HepG2 (cell line): ENCODE results near the gene TMEM247. TPM values are rescaled to one million over a fixed set of nuclear protein-coding genes. Genes with fewer than 3 reads are reported as not detected.

Experiments used
- ATAC-seq: fragments of 200-7000 bp; cut with Tn5 transposase; 3 replicates; pipeline ENCODE4 v1.9.1; 2020; ENCODE audit warnings: mild to moderate bottlenecking, moderate library complexity
- BruUV-seq: library from RNA; stranded (reverse); fragments of 400-500 nt; replicated peaks from 2 replicates; lab custom pipeline; 2021; lab: Mats Ljungman, UMichigan
- CTCF ChIA-PET: fragments of 300-600 bp; formaldehyde crosslinking; extraction: SDS; loops from one replicate; lab custom pipeline; 2021; ENCODE audit warnings: low total read pairs, inconsistent platforms, low intra/inter-chr PET ratio; lab: Yijun Ruan, JAX
- POLR2A ChIA-PET: fragments of 350-600 bp; sonication (Branson Sonifier 250); formaldehyde crosslinking; loops from one replicate; lab custom pipeline; 2020; ENCODE audit warnings: antibody characterized with exemption, inconsistent platforms; lab: Yijun Ruan, JAX
- DNase-seq: peaks from one replicate; pipeline ENCODE4 v3.0.0-alpha.2; 2015; ENCODE audit warnings: low spot score
- FAIRE-seq: peaks from 3 replicates; lab custom pipeline; 2011; peaks lifted over from hg19 to GRCh38; lab: Jason Lieb, UNC
- H2AFZ ChIP-seq: one replicate; pipeline ENCODE4 v1.6.1; 2011; ENCODE audit warnings: low read length, inconsistent platforms
- H3K27ac ChIP-seq: fragments of 300-600 bp; 3 replicates; pipeline ENCODE4 v1.8.0; 2011; ENCODE audit warnings: mixed run types, mild to moderate bottlenecking, mixed read lengths, low read length, inconsistent platforms; ENCODE audit not compliant: insufficient read depth; ENCODE audit errors: extremely low read length
- H3K27me3 ChIP-seq, 2 experiments: fragments of 200-600 bp in 1 of 2; 2 replicates in 1 of 2; 3 replicates in 1 of 2; pipeline versions ENCODE4 v1.6.0 to v1.8.0; 2011; ENCODE audit warnings: low read length in 2 of 2, mild to moderate bottlenecking in 2 of 2, moderate library complexity in 2 of 2, inconsistent platforms in 1 of 2; ENCODE audit not compliant: insufficient read depth in 2 of 2, control insufficient read depth in 1 of 2
- H3K36me3 ChIP-seq, 2 experiments: fragments of 200-600 bp in 1 of 2; replicated peaks in 1 of 2; 2 replicates in 1 of 2; 3 replicates in 1 of 2; pipeline versions ENCODE4 v1.5.1 to v1.8.0; 2011; ENCODE audit warnings: low read length in 2 of 2, inconsistent platforms in 1 of 2; ENCODE audit not compliant: insufficient read depth in 2 of 2, control insufficient read depth in 1 of 2
- H3K4me1 ChIP-seq: 2 replicates; pipeline ENCODE4 v1.5.1; 2012; ENCODE audit warnings: low read length, inconsistent platforms; ENCODE audit not compliant: insufficient read depth
- H3K4me2 ChIP-seq: 2 replicates; pipeline ENCODE4 v1.6.0; 2011; ENCODE audit warnings: low read depth, low read length, inconsistent platforms
- H3K4me3 ChIP-seq, 3 experiments: fragments of 200-600 bp in 1 of 3; sonication (generic), shearing (Covaris generic) in 1 of 3; replicated peaks in 1 of 3; 2 replicates each; pipeline ENCODE4 v1.5.1; 2011 to 2016; ENCODE audit warnings: low read length in 3 of 3, inconsistent platforms in 2 of 3, low read depth in 2 of 3, mild to moderate bottlenecking in 2 of 3, control low read depth in 1 of 3, mixed read lengths in 1 of 3; ENCODE audit not compliant: insufficient read depth in 1 of 3
- H3K79me2 ChIP-seq: one replicate; pipeline ENCODE4 v1.6.1; 2011; ENCODE audit warnings: low read length, inconsistent platforms; ENCODE audit not compliant: insufficient read depth
- H3K9ac ChIP-seq: 2 replicates; pipeline ENCODE4 v1.6.0; 2011; ENCODE audit warnings: mild to moderate bottlenecking, low read depth, low read length, inconsistent platforms; ENCODE audit not compliant: insufficient read depth
- H3K9me3 ChIP-seq: 2 replicates; pipeline ENCODE4 v1.5.1; 2012; ENCODE audit warnings: mild to moderate bottlenecking, low read length
- H4K20me1 ChIP-seq: 2 replicates; pipeline ENCODE4 v1.6.0; 2011; ENCODE audit warnings: inconsistent platforms, mild to moderate bottlenecking, low read length, moderate library complexity; ENCODE audit not compliant: insufficient read depth
- BRD4 ChIP-seq: sonication (generic); formaldehyde crosslinking; IDR thresholded peaks from 2 replicates; pipeline ENCODE4 v1.4.0; 2020; ENCODE audit warnings: missing genetic modification reagents
- CREB1 ChIP-seq, 2 experiments: fragments of 450-650 bp in 1 of 2; IDR thresholded peaks; 2 replicates each; pipeline ENCODE4 v1.6.1; 2016 to 2017; ENCODE audit warnings: control low read depth in 1 of 2, mild to moderate bottlenecking in 1 of 2, missing compliant biosample characterization in 1 of 2, missing genetic modification characterization in 1 of 2
- ETV5 ChIP-seq: IDR thresholded peaks from 2 replicates; pipeline ENCODE4 v1.6.1; 2018; ENCODE audit warnings: missing biosample characterization, missing genetic modification reagents, inconsistent platforms, borderline replicate concordance
- FOXA3 ChIP-seq: IDR thresholded peaks from 2 replicates; pipeline ENCODE4 v1.6.1; 2016; ENCODE audit warnings: missing genetic modification reagents, missing compliant biosample characterization
- FOXP1 ChIP-seq, 2 experiments: fragments of 450-650 bp in 1 of 2; IDR thresholded peaks; 2 replicates each; pipeline ENCODE4 v1.6.1; 2017 to 2018; ENCODE audit warnings: antibody characterized with exemption in 1 of 2
- HDAC2 ChIP-seq: sonication (generic); formaldehyde crosslinking; IDR thresholded peaks from 2 replicates; pipeline ENCODE4 v1.4.0; 2020; ENCODE audit warnings: missing genetic modification reagents
- MED1 ChIP-seq: sonication (generic); formaldehyde crosslinking; IDR thresholded peaks from 2 replicates; pipeline ENCODE4 v1.4.0; 2020; ENCODE audit warnings: missing genetic modification reagents
- NFE2 ChIP-seq: sonication (generic); formaldehyde crosslinking; IDR thresholded peaks from 2 replicates; pipeline ENCODE4 v1.4.0; 2020; ENCODE audit warnings: missing genetic modification reagents
- RARA ChIP-seq: IDR thresholded peaks from 2 replicates; pipeline ENCODE4 v1.6.1; 2016; ENCODE audit warnings: missing genetic modification reagents, missing compliant biosample characterization
- SOX13 ChIP-seq, 3 experiments: fragments of 450-650 bp in 1 of 3; sonication (generic) in 1 of 3; formaldehyde crosslinking in 1 of 3; IDR thresholded peaks in 2 of 3; conservative IDR thresholded peaks in 1 of 3; 2 replicates each; pipeline versions ENCODE4 v1.5.0 to v1.6.1; 2016 to 2020; ENCODE audit warnings: antibody characterized with exemption in 1 of 3, mild to moderate bottlenecking in 1 of 3, missing compliant biosample characterization in 1 of 3, missing genetic modification reagents in 1 of 3, moderate library complexity in 1 of 3
- TGIF2 ChIP-seq: IDR thresholded peaks from 2 replicates; pipeline ENCODE4 v1.6.1; 2016; ENCODE audit warnings: control low read depth, missing compliant biosample characterization
- ZMAT3 ChIP-seq: sonication (generic); formaldehyde crosslinking; conservative IDR thresholded peaks from 2 replicates; pipeline ENCODE4 v1.7.0; 2021; ENCODE audit warnings: missing genetic modification reagents
- ZNF629 ChIP-seq: sonication (generic); formaldehyde crosslinking; conservative IDR thresholded peaks from 2 replicates; pipeline ENCODE4 v1.5.0; 2020; ENCODE audit warnings: missing genetic modification reagents
- WGBS: methylation state at CpG from one replicate; pipeline ENCODE4 v1.1.6; 2017; ENCODE audit warnings: low lambda C conversion rate; 5-methylcytosine and 5-hydroxymethylcytosine counted together
- in situ Hi-C: cut with HindIII; loops from 2 replicates; pipeline ENCODE4 v1.10.0; 2017; ENCODE audit warnings: low pct_unique_long_range_greater_than_20kb; ENCODE audit not compliant: extremely low pct_ligation_motif_present
- intact Hi-C: fragments of 100-400 bp; cut with micrococcal nuclease; formaldehyde crosslinking; loops from one replicate; pipeline ENCODE4 v1.10.0; 2022; ENCODE audit not compliant: unreplicated experiment
- polyA plus RNA-seq, 8 experiments: library from polyadenylated mRNA; depleted of rRNA in 3 of 8; stranded (reverse) in 7 of 8; unstranded in 1 of 8; fragments of >200 nt; fragmentation: Illumina TruSeq in 4 of 8; extraction: Trizol in 4 of 8; gene quantifications; 2 replicates each; pipeline versions ENCODE4 v1.2.1 to v1.2.3, GENCODE V29; 2011 to 2016; ENCODE audit warnings: low read depth in 4 of 8, missing spikeins in 1 of 8, mixed read lengths in 1 of 8; ENCODE audit not compliant: insufficient read depth in 1 of 8
- total RNA-seq, 5 experiments: library from RNA; depleted of rRNA; stranded (reverse); fragments of >200 nt; fragmentation: Illumina TruSeq; extraction: Trizol; gene quantifications; 2 replicates each; pipeline ENCODE4 v1.2.3, GENCODE V29; 2016; ENCODE audit warnings: low read depth in 1 of 5
- TF ChIP-seq, protein P1 (sequence below): sonication (generic); formaldehyde crosslinking; IDR thresholded peaks from 2 replicates; pipeline ENCODE4 v1.5.0; 2020; ENCODE audit warnings: missing genetic modification reagents
- TF ChIP-seq, protein P2 (sequence below): sonication (generic); formaldehyde crosslinking; conservative IDR thresholded peaks from 2 replicates; pipeline ENCODE4 v1.4.0; 2020; ENCODE audit warnings: mild to moderate bottlenecking, missing genetic modification reagents, moderate library complexity

The TMEM247 gene
- total and polyA plus RNA-seq, 2 of the 13 experiments (the other 11 are each of a cell fraction or from before 2014, with no cell fraction given) = not detected

DNA sequence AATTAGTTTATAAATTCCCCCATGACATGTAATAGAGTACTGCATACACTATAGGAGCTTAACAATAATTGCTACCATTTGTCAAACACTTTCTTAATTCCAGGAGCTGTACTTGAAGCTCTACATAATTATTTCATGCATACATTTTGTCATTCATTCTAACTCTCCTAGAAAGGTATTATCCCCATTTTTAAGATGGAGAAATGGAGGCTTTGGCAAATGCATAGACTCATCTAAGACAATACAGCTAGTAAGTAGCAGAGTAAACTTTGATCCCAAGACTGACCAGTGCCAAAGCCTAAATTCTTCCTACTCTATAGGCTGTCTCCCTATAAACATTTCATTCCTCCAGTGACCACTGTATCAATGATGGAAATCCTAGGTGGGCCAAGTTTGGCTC is 42.6 kb upstream of the TMEM247 start:
- ATAC-seq (no peak), DNase-seq (no peak), FAIRE-seq (no peak)
- Histone ChIP-seq H3K4me2 (no peak overlapping the region), H3K9ac (no peak overlapping the region), H3K4me1 (peaks cover 95% of the 10 kb centered on the region), H3K27ac (no peak overlapping the region), H3K4me3 (no peak overlapping the region), H3K36me3 (no peaks in the 10 kb centered on the region), H3K79me2 (no peaks in the 10 kb centered on the region), H4K20me1 (no peaks in the 10 kb centered on the region), H2AFZ (no peak overlapping the region), H3K27me3 (no peaks in the 10 kb centered on the region), H3K9me3 (no peaks in the 10 kb centered on the region)
- intact Hi-C loops = no loop called here
- CTCF ChIA-PET = no interaction called here
- BruUV-seq = no TSS peak
- POLR2A ChIA-PET = interaction anchor here (1.5 kb wide), 1 partner anchor 23 kb away, joined by 3 read pairs; no protein-coding TSS in a partner anchor
- peak; percentile 78 for TF ChIP-seq ZNF629 (CRISPR knock-in tag)
- TF ChIP-seq, protein P1, sequence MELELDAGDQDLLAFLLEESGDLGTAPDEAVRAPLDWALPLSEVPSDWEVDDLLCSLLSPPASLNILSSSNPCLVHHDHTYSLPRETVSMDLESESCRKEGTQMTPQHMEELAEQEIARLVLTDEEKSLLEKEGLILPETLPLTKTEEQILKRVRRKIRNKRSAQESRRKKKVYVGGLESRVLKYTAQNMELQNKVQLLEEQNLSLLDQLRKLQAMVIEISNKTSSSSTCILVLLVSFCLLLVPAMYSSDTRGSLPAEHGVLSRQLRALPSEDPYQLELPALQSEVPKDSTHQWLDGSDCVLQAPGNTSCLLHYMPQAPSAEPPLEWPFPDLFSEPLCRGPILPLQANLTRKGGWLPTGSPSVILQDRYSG (CRISPR knock-in tag) = no peak
- in situ Hi-C loops = no loop called here

DNA sequence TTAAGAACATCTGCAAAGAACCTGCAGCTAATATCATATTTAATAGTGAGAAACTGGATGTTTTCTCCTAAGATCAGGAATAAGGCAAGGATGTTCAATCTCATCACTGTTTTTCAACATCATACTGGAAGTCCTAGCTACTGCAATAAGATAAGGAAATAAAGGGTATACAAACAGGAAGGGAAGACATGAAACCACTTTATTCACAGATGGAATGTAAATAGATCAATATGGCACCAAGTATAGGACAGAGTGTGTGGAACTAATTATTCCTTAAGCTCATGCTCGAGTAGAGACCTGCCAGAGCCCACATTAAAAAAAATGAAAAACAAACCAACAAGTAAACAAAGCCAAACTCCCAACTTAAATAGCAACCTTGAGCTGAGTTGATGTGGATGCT is 41.3 kb upstream of the TMEM247 start:
- Histone ChIP-seq H3K4me3 (no peak overlapping the region), H3K9ac (no peak overlapping the region), H3K36me3 (no peaks in the 10 kb centered on the region), H4K20me1 (no peaks in the 10 kb centered on the region), H3K27me3 (no peaks in the 10 kb centered on the region), H3K4me1 (peaks cover 97% of the 10 kb centered on the region), H3K9me3 (no peaks in the 10 kb centered on the region), H3K27ac (no peak overlapping the region), H2AFZ (no peak overlapping the region), H3K4me2 (no peak overlapping the region), H3K79me2 (no peaks in the 10 kb centered on the region)
- BruUV-seq = no TSS peak
- in situ Hi-C loops = no loop called here
- 51% methylated on average over 1 of the region's 1 CpG for WGBS
- DNase-seq = no peak
- intact Hi-C loops = no loop called here
- ChIA-PET CTCF (no interaction called here), POLR2A (interaction anchor here (1.3 kb wide), 1 partner anchor 29 kb away, joined by 4 read pairs; no protein-coding TSS in a partner anchor)
- no peak for FAIRE-seq
- no peak for ATAC-seq
- TF ChIP-seq SOX13 (IDR thresholded peaks at IDR 0.05) (no peak), SOX13 (CRISPR knock-in tag; conservative IDR thresholded peaks at IDR 0.05 in 1 of 2, IDR thresholded peaks at IDR 0.05 in 1 of 2) (peak in 1 of 2 experiments; percentile 47; a peak in 1 of 4 replicates), TGIF2 (CRISPR knock-in tag) (no peak), MED1 (CRISPR knock-in tag) (peak; percentile 48), HDAC2 (CRISPR knock-in tag) (peak; percentile 31; the same call in 1 of the 2 replicates), CREB1 (IDR thresholded peaks at IDR 0.05) (no peak), CREB1 (CRISPR knock-in tag; IDR thresholded peaks at IDR 0.05) (0 out of 2 replicates have a peak, but pooled peaks have one; percentile 4), FOXP1 (IDR thresholded peaks at IDR 0.05) (no peak), FOXP1 (CRISPR knock-in tag; IDR thresholded peaks at IDR 0.05) (peak; percentile 69; the same call in 1 of the 2 replicates), ZMAT3 (no peak), ETV5 (CRISPR knock-in tag) (peak; percentile 24; the same call in 1 of the 2 replicates), RARA (CRISPR knock-in tag) (peak; percentile 58), FOXA3 (CRISPR knock-in tag) (peak; percentile 58; the same call in 1 of the 2 replicates), NFE2 (CRISPR knock-in tag) (no peak), BRD4 (no peak)
- TF ChIP-seq, protein P2, sequence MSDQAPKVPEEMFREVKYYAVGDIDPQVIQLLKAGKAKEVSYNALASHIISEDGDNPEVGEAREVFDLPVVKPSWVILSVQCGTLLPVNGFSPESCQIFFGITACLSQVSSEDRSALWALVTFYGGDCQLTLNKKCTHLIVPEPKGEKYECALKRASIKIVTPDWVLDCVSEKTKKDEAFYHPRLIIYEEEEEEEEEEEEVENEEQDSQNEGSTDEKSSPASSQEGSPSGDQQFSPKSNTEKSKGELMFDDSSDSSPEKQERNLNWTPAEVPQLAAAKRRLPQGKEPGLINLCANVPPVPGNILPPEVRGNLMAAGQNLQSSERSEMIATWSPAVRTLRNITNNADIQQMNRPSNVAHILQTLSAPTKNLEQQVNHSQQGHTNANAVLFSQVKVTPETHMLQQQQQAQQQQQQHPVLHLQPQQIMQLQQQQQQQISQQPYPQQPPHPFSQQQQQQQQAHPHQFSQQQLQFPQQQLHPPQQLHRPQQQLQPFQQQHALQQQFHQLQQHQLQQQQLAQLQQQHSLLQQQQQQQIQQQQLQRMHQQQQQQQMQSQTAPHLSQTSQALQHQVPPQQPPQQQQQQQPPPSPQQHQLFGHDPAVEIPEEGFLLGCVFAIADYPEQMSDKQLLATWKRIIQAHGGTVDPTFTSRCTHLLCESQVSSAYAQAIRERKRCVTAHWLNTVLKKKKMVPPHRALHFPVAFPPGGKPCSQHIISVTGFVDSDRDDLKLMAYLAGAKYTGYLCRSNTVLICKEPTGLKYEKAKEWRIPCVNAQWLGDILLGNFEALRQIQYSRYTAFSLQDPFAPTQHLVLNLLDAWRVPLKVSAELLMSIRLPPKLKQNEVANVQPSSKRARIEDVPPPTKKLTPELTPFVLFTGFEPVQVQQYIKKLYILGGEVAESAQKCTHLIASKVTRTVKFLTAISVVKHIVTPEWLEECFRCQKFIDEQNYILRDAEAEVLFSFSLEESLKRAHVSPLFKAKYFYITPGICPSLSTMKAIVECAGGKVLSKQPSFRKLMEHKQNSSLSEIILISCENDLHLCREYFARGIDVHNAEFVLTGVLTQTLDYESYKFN (CRISPR knock-in tag) = 0 out of 2 replicates have a peak, but pooled peaks have one; percentile 21
